ENCODE results near the gene PELI3. TPM values are rescaled to one million over a fixed set of nuclear protein-coding genes. Genes with fewer than 3 reads are reported as not detected.

PELI3 gene
- total RNA-seq, 1 donor = 19.2 TPM

DNA sequence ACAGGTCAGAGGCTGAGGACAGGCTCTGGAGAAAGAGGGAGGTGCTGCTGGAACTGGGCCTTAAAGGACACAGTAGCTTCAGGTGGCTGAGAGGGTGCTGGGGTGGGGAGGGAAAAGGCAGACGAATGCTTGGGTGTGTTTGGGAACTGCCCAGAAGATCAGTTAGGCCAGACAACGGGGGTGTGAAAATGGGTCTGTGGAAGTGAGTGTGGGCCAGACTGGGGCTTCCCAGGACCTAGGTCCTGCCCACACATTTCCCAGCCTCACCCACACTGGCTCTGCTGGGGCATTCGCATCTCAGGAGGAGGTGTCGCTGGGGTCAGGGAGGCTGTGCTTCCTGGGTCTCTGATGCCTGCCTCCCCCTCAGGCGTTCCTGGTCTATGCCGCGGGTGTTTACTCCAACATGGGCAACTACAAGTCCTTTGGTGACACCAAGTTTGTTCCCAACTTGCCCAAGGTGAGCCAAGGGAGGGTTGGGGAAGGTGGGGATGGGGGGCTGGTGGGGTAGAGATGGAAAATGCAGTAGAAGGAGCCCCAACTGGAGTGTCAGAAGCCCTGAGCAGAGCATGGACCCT is 18.2 kb downstream of the PELI3 start:
- TF ChIP-seq, protein P1, sequence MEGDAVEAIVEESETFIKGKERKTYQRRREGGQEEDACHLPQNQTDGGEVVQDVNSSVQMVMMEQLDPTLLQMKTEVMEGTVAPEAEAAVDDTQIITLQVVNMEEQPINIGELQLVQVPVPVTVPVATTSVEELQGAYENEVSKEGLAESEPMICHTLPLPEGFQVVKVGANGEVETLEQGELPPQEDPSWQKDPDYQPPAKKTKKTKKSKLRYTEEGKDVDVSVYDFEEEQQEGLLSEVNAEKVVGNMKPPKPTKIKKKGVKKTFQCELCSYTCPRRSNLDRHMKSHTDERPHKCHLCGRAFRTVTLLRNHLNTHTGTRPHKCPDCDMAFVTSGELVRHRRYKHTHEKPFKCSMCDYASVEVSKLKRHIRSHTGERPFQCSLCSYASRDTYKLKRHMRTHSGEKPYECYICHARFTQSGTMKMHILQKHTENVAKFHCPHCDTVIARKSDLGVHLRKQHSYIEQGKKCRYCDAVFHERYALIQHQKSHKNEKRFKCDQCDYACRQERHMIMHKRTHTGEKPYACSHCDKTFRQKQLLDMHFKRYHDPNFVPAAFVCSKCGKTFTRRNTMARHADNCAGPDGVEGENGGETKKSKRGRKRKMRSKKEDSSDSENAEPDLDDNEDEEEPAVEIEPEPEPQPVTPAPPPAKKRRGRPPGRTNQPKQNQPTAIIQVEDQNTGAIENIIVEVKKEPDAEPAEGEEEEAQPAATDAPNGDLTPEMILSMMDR (IDR thresholded peaks at IDR 0.05; ENCODE audit: extremely low read depth, low read depth, low read length) = no peak

DNA sequence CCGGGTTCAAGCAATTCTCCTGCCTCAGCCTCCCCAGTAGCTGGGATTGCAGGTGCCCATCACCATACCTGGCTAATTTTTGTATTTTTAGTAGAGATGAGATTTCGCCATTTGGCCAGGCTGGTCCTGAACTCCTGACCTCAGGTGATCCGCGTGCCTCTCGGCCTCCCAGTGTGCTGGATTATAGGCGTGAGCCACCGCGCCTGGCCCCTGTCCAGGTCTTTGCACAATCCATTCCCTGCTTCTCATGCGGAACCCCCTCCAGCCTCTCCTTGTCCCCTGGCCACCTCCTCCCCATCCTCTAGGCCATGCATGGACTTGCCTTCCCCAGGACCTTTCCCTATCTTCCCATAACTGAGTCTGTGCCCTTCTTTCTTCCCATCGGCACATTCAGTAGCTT is 22.3 kb downstream of the PELI3 start:
- Histone ChIP-seq H3K27ac (ENCODE audit: low read depth, low read length) (no peak overlapping the region), H3K4me3 (ENCODE audit: insufficient read depth, low read length) (no peak overlapping the region), H3K4me1 (ENCODE audit: insufficient read depth, low read length) (no peaks in the 10 kb centered on the region), H3K4me2 (ENCODE audit: insufficient read depth, low read length) (no peak overlapping the region), H3K79me2 (ENCODE audit: insufficient read depth, low read length) (no peaks in the 10 kb centered on the region), H3K9me3 (ENCODE audit: low read depth, low read length) (no peaks in the 10 kb centered on the region), H3K36me3 (ENCODE audit: insufficient read depth, low read length) (peaks cover 30% of the 10 kb centered on the region), H3K27me3 (ENCODE audit: insufficient read depth, low read length) (no peaks in the 10 kb centered on the region), H4K20me1 (ENCODE audit: insufficient read depth, low read length) (no peaks in the 10 kb centered on the region), H2AFZ (ENCODE audit: low read length) (no peak overlapping the region)
- DNase-seq (ENCODE audit: insufficient read length, low spot score, missing footprints) = peak; percentile 22
- TF ChIP-seq, protein P1 (IDR thresholded peaks at IDR 0.05; ENCODE audit: extremely low read depth, low read depth, low read length) = no peak

More for the DNA sequence above, 18.2 kb downstream of the PELI3 start:
- H3K4me1 ChIP-seq (ENCODE audit: insufficient read depth, low read length) = peaks cover 4% of the 10 kb centered on the region
- H3K9me3 ChIP-seq (ENCODE audit: low read depth, low read length) = no peaks in the 10 kb centered on the region
- H4K20me1 ChIP-seq (ENCODE audit: insufficient read depth, low read length) = peaks cover 3% of the 10 kb centered on the region
- H3K4me2 ChIP-seq (ENCODE audit: insufficient read depth, low read length) = no peak overlapping the region
- H3K79me2 ChIP-seq (ENCODE audit: insufficient read depth, low read length) = peaks cover 3% of the 10 kb centered on the region
- H2AFZ ChIP-seq (ENCODE audit: low read length) = no peak overlapping the region
- H3K4me3 ChIP-seq (ENCODE audit: insufficient read depth, low read length) = no peak overlapping the region
- no peaks in the 10 kb centered on the region for H3K27me3 ChIP-seq (ENCODE audit: insufficient read depth, low read length)
- peaks cover 19% of the 10 kb centered on the region for H3K36me3 ChIP-seq (ENCODE audit: insufficient read depth, low read length)
- peak; percentile 34 for DNase-seq (ENCODE audit: insufficient read length, low spot score, missing footprints)
- H3K27ac ChIP-seq (ENCODE audit: low read depth, low read length) = no peak overlapping the region

DNA sequence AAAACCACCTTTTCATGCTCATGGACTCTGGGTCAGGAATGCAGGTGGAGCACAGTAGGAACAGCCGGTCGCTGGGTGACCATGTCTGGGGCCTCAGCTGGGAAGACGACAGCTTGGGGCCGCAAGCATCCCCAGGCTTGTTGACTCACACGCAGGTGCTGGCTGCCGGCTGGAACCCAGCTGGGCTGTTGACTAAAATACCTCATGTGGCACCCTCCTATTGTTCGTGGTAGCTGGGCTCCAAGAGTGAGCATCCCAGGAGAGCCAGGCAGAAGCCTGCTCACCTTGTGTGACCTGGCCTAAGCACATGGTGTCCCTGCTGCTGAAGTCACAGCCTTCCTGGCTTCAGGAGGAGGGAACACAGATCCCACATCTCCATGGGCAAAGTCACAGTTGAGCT is 22.9 kb downstream of the PELI3 start:
- Histone ChIP-seq H4K20me1 (ENCODE audit: insufficient read depth, low read length) (no peaks in the 10 kb centered on the region), H3K27me3 (ENCODE audit: insufficient read depth, low read length) (no peaks in the 10 kb centered on the region), H3K4me3 (ENCODE audit: insufficient read depth, low read length) (no peak overlapping the region), H3K27ac (ENCODE audit: low read depth, low read length) (no peak overlapping the region), H3K79me2 (ENCODE audit: insufficient read depth, low read length) (no peaks in the 10 kb centered on the region), H3K36me3 (ENCODE audit: insufficient read depth, low read length) (peaks cover 30% of the 10 kb centered on the region), H3K9me3 (ENCODE audit: low read depth, low read length) (no peaks in the 10 kb centered on the region), H3K4me1 (ENCODE audit: insufficient read depth, low read length) (no peaks in the 10 kb centered on the region), H2AFZ (ENCODE audit: low read length) (no peak overlapping the region), H3K4me2 (ENCODE audit: insufficient read depth, low read length) (no peak overlapping the region)
- TF ChIP-seq, protein P1 (IDR thresholded peaks at IDR 0.05; ENCODE audit: extremely low read depth, low read depth, low read length) = no peak
- DNase-seq (ENCODE audit: insufficient read length, low spot score, missing footprints) = peak; percentile 45

DNA sequence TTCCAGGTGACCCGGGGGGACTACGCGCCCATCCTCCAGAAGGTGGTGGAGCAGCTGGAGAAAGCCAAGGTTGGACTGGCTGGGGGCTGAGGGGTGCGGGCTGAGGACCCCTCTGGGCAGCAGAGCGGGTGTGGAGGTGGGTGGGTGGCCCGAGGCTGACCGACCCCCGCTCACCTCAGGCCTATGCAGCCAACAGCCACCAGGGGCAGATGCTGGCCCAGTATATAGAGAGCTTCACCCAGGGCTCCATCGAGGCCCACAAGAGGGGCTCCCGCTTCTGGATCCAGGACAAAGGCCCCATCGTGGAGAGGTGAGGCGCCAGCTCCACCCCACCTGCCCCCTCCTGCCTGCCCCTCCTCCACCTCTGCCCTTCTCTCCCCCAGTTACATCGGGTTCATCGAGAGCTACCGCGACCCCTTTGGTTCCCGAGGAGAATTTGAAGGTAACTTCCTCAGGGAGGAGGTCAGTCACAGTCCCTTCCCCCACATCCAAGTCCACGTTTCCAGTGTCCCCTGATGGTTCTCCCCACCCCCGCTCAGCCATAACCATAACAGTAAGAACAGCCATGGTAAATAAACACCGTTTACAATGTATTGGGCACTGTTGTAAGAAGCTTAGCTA is 24.7 kb downstream of the PELI3 start:
- Histone ChIP-seq H3K36me3 (ENCODE audit: insufficient read depth, low read length) (peaks cover 36% of the 10 kb centered on the region), H3K9me3 (ENCODE audit: low read depth, low read length) (no peaks in the 10 kb centered on the region), H2AFZ (ENCODE audit: low read length) (no peak overlapping the region), H3K4me2 (ENCODE audit: insufficient read depth, low read length) (no peak overlapping the region), H4K20me1 (ENCODE audit: insufficient read depth, low read length) (no peaks in the 10 kb centered on the region), H3K27me3 (ENCODE audit: insufficient read depth, low read length) (no peaks in the 10 kb centered on the region), H3K4me1 (ENCODE audit: insufficient read depth, low read length) (no peaks in the 10 kb centered on the region), H3K4me3 (ENCODE audit: insufficient read depth, low read length) (no peak overlapping the region), H3K79me2 (ENCODE audit: insufficient read depth, low read length) (no peaks in the 10 kb centered on the region), H3K27ac (ENCODE audit: low read depth, low read length) (no peak overlapping the region)
- peak; percentile 82 for DNase-seq (ENCODE audit: insufficient read length, low spot score, missing footprints)
- TF ChIP-seq, protein P1 (IDR thresholded peaks at IDR 0.05; ENCODE audit: extremely low read depth, low read depth, low read length) = peak; percentile 36

Measured in osteoblast (primary cell).